ENCODE results near the gene RAF1. TPM values are rescaled to one million over a fixed set of nuclear protein-coding genes. Genes with fewer than 3 reads are reported as not detected.
"Not testable (repeated sequence)": the region's sequence is repeated elsewhere in the genome, so short reads cannot be mapped to it uniquely, and the experiment has no call there.

Gene RAF1
- total and polyA plus RNA-seq, 2 experiments from 2014 or later = 39.5 to 123 TPM

GRCh38 chr3:12627370-12627769 lies 36.5 kb downstream of the RAF1 start (continued):
- no peak for TF ChIP-seq CTCF (conservative IDR thresholded peaks at IDR 0.05; ENCODE audit: low read depth in 2 of 2)
- TF ChIP-seq POLR2AphosphoS5 (IDR thresholded peaks at IDR 0.05; ENCODE audit: low read depth) = no peak
- no peak for TF ChIP-seq NANOG (IDR thresholded peaks at IDR 0.05; ENCODE audit: borderline replicate concordance)
- TF ChIP-seq EZH2 (IDR thresholded peaks at IDR 0.05; ENCODE audit: low read depth, unreplicated experiment) = no peak

GRCh38 chr3:12624964-12625363 lies 39.0 kb downstream of the RAF1 start:
- not testable (repeated sequence) for H3K36me3 Mint-ChIP-seq (ENCODE audit: low read depth); H3K4me3 ChIP-seq; H3F3A ChIP-seq (replicated peaks; ENCODE audit: low read depth); DNase-seq (ENCODE audit: low spot score); H3K9me2 ChIP-seq (ENCODE audit: insufficient read depth); H3K4me3 Mint-ChIP-seq; H2AFZ ChIP-seq; H3K4me1 ChIP-seq (ENCODE audit: insufficient read depth); H3K27me3 Mint-ChIP-seq (ENCODE audit: insufficient read depth, low read depth, poor library complexity); H3K4me2 ChIP-seq; H3K36me3 ChIP-seq (ENCODE audit: insufficient read depth); H3K27me3 ChIP-seq (ENCODE audit: insufficient read depth); ATAC-seq; H3K9me3 Mint-ChIP-seq; H3K4me1 Mint-ChIP-seq; H3K27ac Mint-ChIP-seq
- Histone ChIP-seq H3K79me2 (replicated peaks; ENCODE audit: insufficient read depth) (peaks cover 100% of the 10 kb centered on the region), H3K27ac (ENCODE audit: low read depth) (peak overlapping the region; percentile 32; the same call in 1 of the 2 replicates), H4K20me1 (replicated peaks; ENCODE audit: insufficient read depth) (peaks cover 77% of the 10 kb centered on the region)

- no peak for ATAC-seq
- no peak overlapping the region for H3K27ac Mint-ChIP-seq
These were observed 39.9 kb downstream of the RAF1 start for GRCh38 chr3:12624056-12624455.

More at GRCh38 chr3:12624056-12624455, 39.9 kb downstream of the RAF1 start:
- Histone ChIP-seq H3K9me2 (ENCODE audit: insufficient read depth) (no peaks in the 10 kb centered on the region), H4K20me1 (replicated peaks; ENCODE audit: insufficient read depth) (peaks cover 70% of the 10 kb centered on the region), H3K27me3 (ENCODE audit: insufficient read depth) (no peaks in the 10 kb centered on the region), H3K36me3 (ENCODE audit: insufficient read depth) (no peaks in the 10 kb centered on the region), H3K4me2 (no peak overlapping the region), H3K79me2 (replicated peaks; ENCODE audit: insufficient read depth) (peaks cover 100% of the 10 kb centered on the region), H3K4me1 (ENCODE audit: insufficient read depth) (no peaks in the 10 kb centered on the region), H3K4me3 (no peak overlapping the region), H3K27ac (ENCODE audit: low read depth) (no peak overlapping the region), H3F3A (replicated peaks; ENCODE audit: low read depth) (no peaks in the 10 kb centered on the region), H2AFZ (no peak overlapping the region)
- TF ChIP-seq STAT1 (IDR thresholded peaks at IDR 0.05; ENCODE audit: unreplicated experiment) (no peak), ETS1 (IDR thresholded peaks at IDR 0.05) (no peak), CTCF (conservative IDR thresholded peaks at IDR 0.05; ENCODE audit: low read depth in 2 of 2) (no peak), REST (IDR thresholded peaks at IDR 0.05; ENCODE audit: unreplicated experiment) (no peak), ZNF331 (CRISPR knock-in tag; IDR thresholded peaks at IDR 0.05; ENCODE audit: low read depth) (no peak)
- no peaks in the 10 kb centered on the region for H3K36me3 Mint-ChIP-seq (ENCODE audit: low read depth)
- no peak overlapping the region for H3K4me3 Mint-ChIP-seq
- H3K9me3 Mint-ChIP-seq = no peaks in the 10 kb centered on the region
- DNase-seq (ENCODE audit: low spot score) = no peak
- H3K27me3 Mint-ChIP-seq (ENCODE audit: insufficient read depth, low read depth, poor library complexity) = peaks cover 4% of the 10 kb centered on the region
- no peaks in the 10 kb centered on the region; the same call in 1 of the 3 replicates for H3K4me1 Mint-ChIP-seq
